GM12892 (cell line): ENCODE results near the gene TENM3.

ENCODE experiments used
- POLR2A ChIP-seq: IDR thresholded peaks from 2 replicates; pipeline ENCODE4 v1.6.1; 2011; ENCODE audit warnings: low read depth, low read length, control low read depth
- POLR2AphosphoS5 ChIP-seq: IDR thresholded peaks from 2 replicates; pipeline ENCODE4 v1.6.1; 2011; ENCODE audit warnings: low read depth, low read length, control low read depth
- TAF1 ChIP-seq: IDR thresholded peaks from 2 replicates; pipeline ENCODE4 v1.6.1; 2011; ENCODE audit warnings: low read depth, mild to moderate bottlenecking, control low read depth, low read length, borderline replicate concordance

- no peak for TF ChIP-seq TAF1
- TF ChIP-seq POLR2A, result no peak
- TF ChIP-seq POLR2AphosphoS5, result no peak
These were observed 589.3 kb downstream of the TENM3 start for GRCh38 chr4:182832352-182833120.
